SK-N-SH treated with all-trans-retinoic acid at 6 μM for 48 hours (cell line): Measurements from ENCODE around the gene AGBL1.

Source experiments
- ATAC-seq: fragments of 200-7000 bp; cut with Tn5 transposase; 3 replicates; pipeline ENCODE4 v1.9.1; 2020; ENCODE audit warnings: mild to moderate bottlenecking, moderate library complexity
- ARNTL ChIP-seq: fragments of 450-650 bp; formaldehyde crosslinking; IDR thresholded peaks from 2 replicates; pipeline ENCODE4 v1.5.0; 2020; ENCODE audit warnings: low read depth, mild to moderate bottlenecking, moderate library complexity, borderline replicate concordance
- BACH2 ChIP-seq: fragments of 250-450 bp; sonication (Bioruptor Pico); IDR thresholded peaks from 2 replicates; pipeline ENCODE4 v1.9.0; 2021; ENCODE audit warnings: mild to moderate bottlenecking, borderline replicate concordance
- CSDC2 ChIP-seq: fragments of 250-450 bp; sonication (Bioruptor Pico); IDR thresholded peaks from 2 replicates; pipeline ENCODE4 v1.5.0; 2020; ENCODE audit warnings: mild to moderate bottlenecking, moderate library complexity
- ESRRG ChIP-seq: fragments of 250-450 bp; sonication (Bioruptor Pico); IDR thresholded peaks from 2 replicates; pipeline ENCODE4 v1.6.1; 2021; ENCODE audit warnings: mild to moderate bottlenecking
- GLIS3 ChIP-seq: fragments of 250-450 bp; sonication (Bioruptor Pico); IDR thresholded peaks from 2 replicates; pipeline ENCODE4 v1.5.0; 2020; ENCODE audit warnings: mild to moderate bottlenecking, moderate library complexity
- ISL1 ChIP-seq: fragments of 250-450 bp; sonication (Bioruptor Pico); IDR thresholded peaks from 2 replicates; pipeline ENCODE4 v2.1.2; 2022; ENCODE audit warnings: mild to moderate bottlenecking, moderate library complexity
- OSR1 ChIP-seq: fragments of 250-450 bp; sonication (Bioruptor Pico); IDR thresholded peaks from 2 replicates; pipeline ENCODE4 v1.8.0; 2022; ENCODE audit warnings: moderate library complexity, mild to moderate bottlenecking, inconsistent platforms
- PPARA ChIP-seq: fragments of 250-450 bp; sonication (Bioruptor Pico); IDR thresholded peaks from 2 replicates; pipeline ENCODE4 v1.5.0; 2020; ENCODE audit warnings: mild to moderate bottlenecking, borderline replicate concordance
- RARB ChIP-seq: fragments of 250-450 bp; sonication (Bioruptor Pico); IDR thresholded peaks from 2 replicates; pipeline ENCODE4 v1.8.0; 2021; ENCODE audit warnings: mild to moderate bottlenecking, moderate library complexity
- SNAI2 ChIP-seq: fragments of 250-450 bp; sonication (Bioruptor Pico); IDR thresholded peaks from 2 replicates; pipeline ENCODE4 v1.5.0; 2020; ENCODE audit warnings: mild to moderate bottlenecking, moderate library complexity
- TCF4 ChIP-seq: fragments of 250-450 bp; sonication (Bioruptor Pico); IDR thresholded peaks from 2 replicates; pipeline ENCODE4 v1.8.0; 2021; ENCODE audit warnings: mild to moderate bottlenecking, moderate library complexity, borderline replicate concordance
- TOX ChIP-seq: fragments of 250-450 bp; sonication (Bioruptor Pico); IDR thresholded peaks from 2 replicates; pipeline ENCODE4 v1.8.0; 2021; ENCODE audit warnings: mild to moderate bottlenecking, moderate library complexity, borderline replicate concordance
- ZC3H10 ChIP-seq: fragments of 250-450 bp; sonication (Bioruptor Pico); IDR thresholded peaks from 2 replicates; pipeline ENCODE4 v1.5.1; 2021; ENCODE audit warnings: mild to moderate bottlenecking, moderate library complexity
- ZFP3 ChIP-seq: fragments of 250-450 bp; sonication (Bioruptor Pico); IDR thresholded peaks from 2 replicates; pipeline ENCODE4 v1.5.0; 2020; ENCODE audit warnings: mild to moderate bottlenecking, moderate library complexity
- ZFP30 ChIP-seq: fragments of 450-650 bp; formaldehyde crosslinking; IDR thresholded peaks from 2 replicates; pipeline ENCODE4 v1.5.0; 2022; ENCODE audit warnings: mild to moderate bottlenecking, moderate library complexity
- ZNF565 ChIP-seq: fragments of 450-650 bp; formaldehyde crosslinking; conservative IDR thresholded peaks from 2 replicates; pipeline ENCODE4 v1.5.0; 2020; ENCODE audit warnings: low read depth, mild to moderate bottlenecking, moderate library complexity
- ZNF70 ChIP-seq: fragments of 450-650 bp; formaldehyde crosslinking; IDR thresholded peaks from 2 replicates; pipeline ENCODE4 v1.5.0; 2020; ENCODE audit warnings: mild to moderate bottlenecking, moderate library complexity
- ZNF8 ChIP-seq: fragments of 450-650 bp; formaldehyde crosslinking; IDR thresholded peaks from 2 replicates; pipeline ENCODE4 v1.5.0; 2020; ENCODE audit warnings: mild to moderate bottlenecking, moderate library complexity
- TF ChIP-seq, protein P1 (sequence below): fragments of 250-450 bp; sonication (Bioruptor Pico); IDR thresholded peaks from 2 replicates; pipeline ENCODE4 v1.8.0; 2020; ENCODE audit warnings: mild to moderate bottlenecking, moderate library complexity, borderline replicate concordance
- TF ChIP-seq, protein P2 (sequence below): fragments of 250-450 bp; sonication (Bioruptor Pico); IDR thresholded peaks from 2 replicates; pipeline ENCODE4 v1.5.0; 2020; ENCODE audit warnings: mild to moderate bottlenecking, moderate library complexity
- TF ChIP-seq, protein P3 (sequence below): fragments of 250-450 bp; sonication (Bioruptor Pico); IDR thresholded peaks from 2 replicates; pipeline ENCODE4 v1.5.1; 2021; ENCODE audit warnings: mild to moderate bottlenecking, moderate library complexity

Gene AGBL1

DNA sequence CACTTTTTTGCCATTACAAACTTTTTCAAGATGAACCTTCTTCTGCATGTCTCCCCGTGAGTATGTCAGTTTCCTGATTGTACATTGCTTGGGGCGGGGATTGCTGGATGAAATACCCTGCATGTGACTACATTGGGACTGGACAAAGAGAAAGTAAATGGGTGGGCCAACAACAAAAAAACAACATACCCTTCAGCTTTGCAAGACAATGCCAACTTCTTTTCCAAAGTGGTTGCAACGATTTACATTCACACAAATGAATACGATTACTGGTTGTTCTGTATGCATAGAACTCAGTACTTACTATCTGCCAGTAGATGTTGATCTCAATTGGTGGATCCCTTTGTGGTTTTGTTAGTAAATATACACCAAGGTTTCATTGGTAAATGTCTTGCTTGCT, 908.4 kb downstream of the AGBL1 start:
- TF ChIP-seq CSDC2 = no peak
- TF ChIP-seq RARB (CRISPR knock-in tag) = no peak
- TF ChIP-seq ARNTL (CRISPR knock-in tag) = no peak
- TF ChIP-seq ZC3H10 (CRISPR knock-in tag) = no peak
- no peak for TF ChIP-seq PPARA (CRISPR knock-in tag)
- TF ChIP-seq, protein P1, sequence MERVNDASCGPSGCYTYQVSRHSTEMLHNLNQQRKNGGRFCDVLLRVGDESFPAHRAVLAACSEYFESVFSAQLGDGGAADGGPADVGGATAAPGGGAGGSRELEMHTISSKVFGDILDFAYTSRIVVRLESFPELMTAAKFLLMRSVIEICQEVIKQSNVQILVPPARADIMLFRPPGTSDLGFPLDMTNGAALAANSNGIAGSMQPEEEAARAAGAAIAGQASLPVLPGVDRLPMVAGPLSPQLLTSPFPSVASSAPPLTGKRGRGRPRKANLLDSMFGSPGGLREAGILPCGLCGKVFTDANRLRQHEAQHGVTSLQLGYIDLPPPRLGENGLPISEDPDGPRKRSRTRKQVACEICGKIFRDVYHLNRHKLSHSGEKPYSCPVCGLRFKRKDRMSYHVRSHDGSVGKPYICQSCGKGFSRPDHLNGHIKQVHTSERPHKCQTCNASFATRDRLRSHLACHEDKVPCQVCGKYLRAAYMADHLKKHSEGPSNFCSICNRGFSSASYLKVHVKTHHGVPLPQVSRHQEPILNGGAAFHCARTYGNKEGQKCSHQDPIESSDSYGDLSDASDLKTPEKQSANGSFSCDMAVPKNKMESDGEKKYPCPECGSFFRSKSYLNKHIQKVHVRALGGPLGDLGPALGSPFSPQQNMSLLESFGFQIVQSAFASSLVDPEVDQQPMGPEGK = no peak
- no peak for TF ChIP-seq ESRRG (CRISPR knock-in tag)
- no peak for TF ChIP-seq ZNF565
- TF ChIP-seq ZNF70 = no peak
- TF ChIP-seq, protein P2, sequence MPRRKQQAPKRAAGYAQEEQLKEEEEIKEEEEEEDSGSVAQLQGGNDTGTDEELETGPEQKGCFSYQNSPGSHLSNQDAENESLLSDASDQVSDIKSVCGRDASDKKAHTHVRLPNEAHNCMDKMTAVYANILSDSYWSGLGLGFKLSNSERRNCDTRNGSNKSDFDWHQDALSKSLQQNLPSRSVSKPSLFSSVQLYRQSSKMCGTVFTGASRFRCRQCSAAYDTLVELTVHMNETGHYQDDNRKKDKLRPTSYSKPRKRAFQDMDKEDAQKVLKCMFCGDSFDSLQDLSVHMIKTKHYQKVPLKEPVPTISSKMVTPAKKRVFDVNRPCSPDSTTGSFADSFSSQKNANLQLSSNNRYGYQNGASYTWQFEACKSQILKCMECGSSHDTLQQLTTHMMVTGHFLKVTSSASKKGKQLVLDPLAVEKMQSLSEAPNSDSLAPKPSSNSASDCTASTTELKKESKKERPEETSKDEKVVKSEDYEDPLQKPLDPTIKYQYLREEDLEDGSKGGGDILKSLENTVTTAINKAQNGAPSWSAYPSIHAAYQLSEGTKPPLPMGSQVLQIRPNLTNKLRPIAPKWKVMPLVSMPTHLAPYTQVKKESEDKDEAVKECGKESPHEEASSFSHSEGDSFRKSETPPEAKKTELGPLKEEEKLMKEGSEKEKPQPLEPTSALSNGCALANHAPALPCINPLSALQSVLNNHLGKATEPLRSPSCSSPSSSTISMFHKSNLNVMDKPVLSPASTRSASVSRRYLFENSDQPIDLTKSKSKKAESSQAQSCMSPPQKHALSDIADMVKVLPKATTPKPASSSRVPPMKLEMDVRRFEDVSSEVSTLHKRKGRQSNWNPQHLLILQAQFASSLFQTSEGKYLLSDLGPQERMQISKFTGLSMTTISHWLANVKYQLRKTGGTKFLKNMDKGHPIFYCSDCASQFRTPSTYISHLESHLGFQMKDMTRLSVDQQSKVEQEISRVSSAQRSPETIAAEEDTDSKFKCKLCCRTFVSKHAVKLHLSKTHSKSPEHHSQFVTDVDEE = no peak
- TF ChIP-seq, all 23 proteins: peak for 0
- ATAC-seq = no peak

GRCh38 chr15:87021751-87022150, 942.1 kb downstream of the AGBL1 start:
- ATAC-seq = no peak
- TF ChIP-seq TCF4 (CRISPR knock-in tag) (no peak), ISL1 (CRISPR knock-in tag) (no peak), PPARA (CRISPR knock-in tag) (no peak), ZFP3 (no peak), ZNF8 (no peak), TOX (CRISPR knock-in tag) (no peak), ZC3H10 (CRISPR knock-in tag) (no peak), SNAI2 (no peak), RARB (CRISPR knock-in tag) (no peak), OSR1 (CRISPR knock-in tag) (no peak), ESRRG (CRISPR knock-in tag) (no peak), BACH2 (CRISPR knock-in tag) (no peak), ZFP30 (CRISPR knock-in tag) (no peak), ZNF70 (no peak), ZNF565 (no peak), ARNTL (CRISPR knock-in tag) (no peak), GLIS3 (no peak)
- TF ChIP-seq, protein P3, sequence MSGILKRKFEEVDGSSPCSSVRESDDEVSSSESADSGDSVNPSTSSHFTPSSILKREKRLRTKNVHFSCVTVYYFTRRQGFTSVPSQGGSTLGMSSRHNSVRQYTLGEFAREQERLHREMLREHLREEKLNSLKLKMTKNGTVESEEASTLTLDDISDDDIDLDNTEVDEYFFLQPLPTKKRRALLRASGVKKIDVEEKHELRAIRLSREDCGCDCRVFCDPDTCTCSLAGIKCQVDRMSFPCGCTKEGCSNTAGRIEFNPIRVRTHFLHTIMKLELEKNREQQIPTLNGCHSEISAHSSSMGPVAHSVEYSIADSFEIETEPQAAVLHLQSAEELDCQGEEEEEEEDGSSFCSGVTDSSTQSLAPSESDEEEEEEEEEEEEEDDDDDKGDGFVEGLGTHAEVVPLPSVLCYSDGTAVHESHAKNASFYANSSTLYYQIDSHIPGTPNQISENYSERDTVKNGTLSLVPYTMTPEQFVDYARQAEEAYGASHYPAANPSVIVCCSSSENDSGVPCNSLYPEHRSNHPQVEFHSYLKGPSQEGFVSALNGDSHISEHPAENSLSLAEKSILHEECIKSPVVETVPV (CRISPR knock-in tag) = no peak
- TF ChIP-seq, protein P2 = no peak

- TF ChIP-seq OSR1 (CRISPR knock-in tag) = no peak
- no peak for TF ChIP-seq RARB (CRISPR knock-in tag)
- TF ChIP-seq ZNF8 = no peak
- TF ChIP-seq GLIS3 = no peak
- TF ChIP-seq, protein P3 (CRISPR knock-in tag) = no peak
- TF ChIP-seq CSDC2 = no peak
- no peak for TF ChIP-seq ZNF70
- no peak for TF ChIP-seq ISL1 (CRISPR knock-in tag)
- no peak for TF ChIP-seq PPARA (CRISPR knock-in tag)
- ATAC-seq = no peak
Measured at GRCh38 chr15:87031540-87032230, 952.0 kb downstream of the AGBL1 start.
